SK-N-MC (cell line): ENCODE measurements around the gene GPR27.

Experiments used
- EZH2 ChIP-seq: fragments of 200-600 bp; sonication (generic); IDR thresholded peaks from one replicate; pipeline ENCODE4 v1.6.1; 2017; ENCODE audit warnings: antibody characterized with exemption
- POLR2AphosphoS5 ChIP-seq: IDR thresholded peaks from 2 replicates; pipeline ENCODE4 v1.6.1; 2012; ENCODE audit warnings: mild to moderate bottlenecking, low read depth, low read length, borderline replicate concordance

GRCh38 chr3:71796290-71796689, 42.6 kb downstream of the GPR27 start:
- TF ChIP-seq EZH2 (no peak), POLR2AphosphoS5 (no peak)
